MM.1S (cell line): ENCODE data around the gene NDOR1.

ENCODE experiments used
- DNase-seq: peaks from one replicate; pipeline ENCODE4 v3.0.0-alpha.2; 2015
- H2AFZ ChIP-seq: fragments of 300-600 bp; sonication (generic); 2 replicates; pipeline ENCODE4 v1.6.0; 2016; ENCODE audit warnings: antibody characterized with exemption, low read length
- H3F3A ChIP-seq: fragments of 300-600 bp; sonication (generic); 2 replicates; pipeline ENCODE4 v1.6.1; 2016; ENCODE audit warnings: mild to moderate bottlenecking, antibody characterized with exemption, low read length, moderate library complexity, mixed read lengths; ENCODE audit not compliant: insufficient read depth
- H3K27ac ChIP-seq: fragments of 300-600 bp; sonication (generic); 2 replicates; pipeline ENCODE4 v1.5.1; 2016; ENCODE audit warnings: mild to moderate bottlenecking, low read length
- H3K27me3 ChIP-seq: fragments of 300-600 bp; sonication (generic); replicated peaks from 2 replicates; pipeline ENCODE4 v1.6.0; 2016; ENCODE audit warnings: low read length; ENCODE audit not compliant: insufficient read depth
- H3K36me3 ChIP-seq: fragments of 300-600 bp; sonication (generic); replicated peaks from 2 replicates; pipeline ENCODE4 v1.6.1; 2016; ENCODE audit warnings: mild to moderate bottlenecking, low read length, mixed read lengths; ENCODE audit not compliant: insufficient read depth
- H3K4me1 ChIP-seq: fragments of 300-600 bp; sonication (generic); 2 replicates; pipeline ENCODE4 v1.6.1; 2016; ENCODE audit warnings: low read length, mixed read lengths
- H3K4me2 ChIP-seq: fragments of 300-600 bp; sonication (generic); 2 replicates; pipeline ENCODE4 v1.6.0; 2016; ENCODE audit warnings: low read depth, low read length
- H3K4me3 ChIP-seq: fragments of 300-600 bp; sonication (generic); 2 replicates; pipeline ENCODE4 v1.5.1; 2016; ENCODE audit warnings: low read length, mixed read lengths
- H3K79me2 ChIP-seq: fragments of 300-600 bp; sonication (generic); 2 replicates; pipeline ENCODE4 v1.6.1; 2016; ENCODE audit warnings: mixed run types, low read length, mixed read lengths
- H3K9ac ChIP-seq: fragments of 300-600 bp; sonication (generic); 2 replicates; pipeline ENCODE4 v1.6.1; 2016; ENCODE audit warnings: low read length, mixed read lengths
- H3K9me2 ChIP-seq: fragments of 300-600 bp; sonication (generic); replicated peaks from 2 replicates; pipeline ENCODE4 v1.6.1; 2016; ENCODE audit warnings: mild to moderate bottlenecking, low read length, mixed read lengths; ENCODE audit not compliant: insufficient read depth
- H3K9me3 ChIP-seq: fragments of 300-600 bp; sonication (generic); replicated peaks from 2 replicates; pipeline ENCODE4 v1.6.1; 2016; ENCODE audit warnings: mild to moderate bottlenecking, low read length, mixed read lengths; ENCODE audit not compliant: insufficient read depth
- H4K20me1 ChIP-seq: fragments of 300-600 bp; sonication (generic); 2 replicates; pipeline ENCODE4 v1.6.1; 2016; ENCODE audit warnings: mild to moderate bottlenecking, low read length, moderate library complexity, mixed read lengths; ENCODE audit not compliant: insufficient read depth
- CTCF ChIP-seq: fragments of 300-600 bp; sonication (generic); IDR thresholded peaks from 2 replicates; pipeline ENCODE4 v1.5.1; 2016; ENCODE audit warnings: antibody characterized with exemption, low read length, mixed read lengths
- EZH2 ChIP-seq: fragments of 300-600 bp; sonication (generic); optimal IDR thresholded peaks from 2 replicates; pipeline ENCODE3; 2017; ENCODE audit warnings: low read depth, mild to moderate bottlenecking, antibody characterized with exemption, low read length, mixed read lengths
- EZH2phosphoT487 ChIP-seq: fragments of 300-600 bp; sonication (generic); IDR thresholded peaks from 2 replicates; pipeline ENCODE4 v1.6.1; 2018; ENCODE audit warnings: antibody characterized with exemption, low read length

Gene NDOR1

GRCh38 chr9:137220317-137221094 is 15.0 kb downstream of the NDOR1 start:
- peaks cover 9% of the 10 kb centered on the region; the same call in 1 of the 2 replicates for H3K4me1 ChIP-seq
- TF ChIP-seq EZH2phosphoT487 (no peak), EZH2 (no peak), CTCF (no peak)
- no peaks in the 10 kb centered on the region for H3K9me2 ChIP-seq
- H3K79me2 ChIP-seq: no peaks in the 10 kb centered on the region
- no peak overlapping the region for H3K27ac ChIP-seq
- H3K4me2 ChIP-seq: no peak overlapping the region
- H3K27me3 ChIP-seq: no peaks in the 10 kb centered on the region
- no peaks in the 10 kb centered on the region for H4K20me1 ChIP-seq
- H3K4me3 ChIP-seq: no peak overlapping the region
- no peak overlapping the region for H3K9ac ChIP-seq
- H3F3A ChIP-seq: no peaks in the 10 kb centered on the region; the same call in 1 of the 2 replicates
- no peak overlapping the region for H2AFZ ChIP-seq
- H3K9me3 ChIP-seq: no peaks in the 10 kb centered on the region
- no peaks in the 10 kb centered on the region for H3K36me3 ChIP-seq
- no peak for DNase-seq

- Histone ChIP-seq H3K4me2 (no peak overlapping the region), H3K27me3 (no peaks in the 10 kb centered on the region)
These were observed 15.6 kb downstream of the NDOR1 start for GRCh38 chr9:137221095-137221505.

GRCh38 chr9:137221506-137222111 is 16.1 kb downstream of the NDOR1 start:
- Histone ChIP-seq H3K36me3 (no peaks in the 10 kb centered on the region), H3F3A (no peaks in the 10 kb centered on the region; the same call in 1 of the 2 replicates), H3K79me2 (no peaks in the 10 kb centered on the region), H3K9me2 (no peaks in the 10 kb centered on the region), H2AFZ (no peak overlapping the region), H3K9me3 (no peaks in the 10 kb centered on the region), H3K4me2 (no peak overlapping the region), H3K4me1 (peaks cover 9% of the 10 kb centered on the region; the same call in 1 of the 2 replicates), H3K9ac (no peak overlapping the region), H3K27me3 (no peaks in the 10 kb centered on the region), H3K27ac (no peak overlapping the region), H4K20me1 (no peaks in the 10 kb centered on the region), H3K4me3 (no peak overlapping the region)
- TF ChIP-seq CTCF: no peak
- no peak for TF ChIP-seq EZH2phosphoT487
- no peak for TF ChIP-seq EZH2
- no peak for DNase-seq

More at GRCh38 chr9:137221095-137221505, 15.6 kb downstream of the NDOR1 start:
- no peaks in the 10 kb centered on the region for H3K79me2 ChIP-seq
- no peaks in the 10 kb centered on the region for H4K20me1 ChIP-seq
- no peaks in the 10 kb centered on the region; the same call in 1 of the 2 replicates for H3F3A ChIP-seq
- no peak for DNase-seq
- H3K36me3 ChIP-seq: no peaks in the 10 kb centered on the region
- no peaks in the 10 kb centered on the region for H3K9me3 ChIP-seq
- no peaks in the 10 kb centered on the region for H3K9me2 ChIP-seq
- H3K4me1 ChIP-seq: peaks cover 9% of the 10 kb centered on the region; the same call in 1 of the 2 replicates
- no peak overlapping the region for H3K27ac ChIP-seq
- no peak overlapping the region for H3K9ac ChIP-seq
- H2AFZ ChIP-seq: no peak overlapping the region
- no peak overlapping the region for H3K4me3 ChIP-seq
- no peak for TF ChIP-seq CTCF
- no peak for TF ChIP-seq EZH2
- no peak for TF ChIP-seq EZH2phosphoT487
